Loucy (cell line): ENCODE results near the gene WNT2B.

Source experiments
- H2AFZ ChIP-seq: fragments of 200-600 bp; sonication (generic); 2 replicates; pipeline ENCODE4 v1.6.0; 2016; ENCODE audit warnings: antibody characterized with exemption, mild to moderate bottlenecking, low read length, moderate library complexity
- H3F3A ChIP-seq: fragments of 200-600 bp; 2 replicates; pipeline ENCODE4 v1.6.0; 2016; ENCODE audit warnings: antibody characterized with exemption, low read depth, mild to moderate bottlenecking
- H3K27me3 ChIP-seq: fragments of 200-600 bp; sonication (generic); 2 replicates; pipeline ENCODE4 v1.6.1; 2014; ENCODE audit warnings: low read length, mild to moderate bottlenecking; ENCODE audit not compliant: insufficient read depth, poor library complexity, severe bottlenecking
- H3K36me3 ChIP-seq: fragments of 200-600 bp; sonication (generic); 2 replicates; pipeline ENCODE4 v1.6.1; 2016; ENCODE audit warnings: low read length; ENCODE audit not compliant: insufficient read depth
- H3K4me1 ChIP-seq: fragments of 200-600 bp; sonication (generic); 2 replicates; pipeline ENCODE4 v1.5.1; 2014; ENCODE audit warnings: low read length, mild to moderate bottlenecking; ENCODE audit not compliant: insufficient read depth, poor library complexity, severe bottlenecking
- H3K4me2 ChIP-seq: fragments of 200-600 bp; sonication (generic); 2 replicates; pipeline ENCODE4 v1.6.0; 2014; ENCODE audit warnings: antibody characterized with exemption, low read length, low read depth, mild to moderate bottlenecking; ENCODE audit not compliant: poor library complexity, severe bottlenecking
- H3K4me3 ChIP-seq: fragments of 200-600 bp; sonication (generic); 2 replicates; pipeline ENCODE4 v1.5.1; 2014; ENCODE audit warnings: low read length, mild to moderate bottlenecking, mixed read lengths; ENCODE audit not compliant: poor library complexity, severe bottlenecking
- H3K79me2 ChIP-seq: fragments of 200-600 bp; sonication (generic); 2 replicates; pipeline ENCODE4 v1.6.1; 2014; ENCODE audit warnings: low read length; ENCODE audit not compliant: insufficient read depth
- H3K9ac ChIP-seq: fragments of 200-600 bp; sonication (generic); 2 replicates; pipeline ENCODE4 v1.6.0; 2014; ENCODE audit warnings: mild to moderate bottlenecking, low read depth, low read length, moderate library complexity; ENCODE audit not compliant: poor library complexity, severe bottlenecking
- H3K9me2 ChIP-seq: fragments of 200-600 bp; sonication (generic); replicated peaks from 2 replicates; pipeline ENCODE4 v1.6.1; 2016; ENCODE audit warnings: low read depth, low read length, mixed read lengths
- H3K9me3 ChIP-seq: fragments of 200-600 bp; sonication (generic); 2 replicates; pipeline ENCODE4 v1.6.1; 2014; ENCODE audit warnings: mild to moderate bottlenecking, antibody characterized with exemption, low read length, low read depth; ENCODE audit not compliant: insufficient read depth
- H4K20me1 ChIP-seq: fragments of 200-600 bp; sonication (generic); 2 replicates; pipeline ENCODE4 v1.6.0; 2014; ENCODE audit warnings: antibody characterized with exemption, low read length, mild to moderate bottlenecking; ENCODE audit not compliant: insufficient read depth, poor library complexity, severe bottlenecking
- EZH2phosphoT487 ChIP-seq: fragments of 200-600 bp; IDR thresholded peaks from 2 replicates; pipeline ENCODE4 v1.6.1; 2018; ENCODE audit warnings: antibody characterized with exemption, mild to moderate bottlenecking, moderate library complexity, borderline replicate concordance
- TF ChIP-seq, protein P1 (sequence below): fragments of 200-600 bp; sonication (generic); conservative IDR thresholded peaks from 2 replicates; pipeline ENCODE4 v1.5.1; 2014; ENCODE audit warnings: mild to moderate bottlenecking, antibody characterized with exemption, low read length

Gene WNT2B

DNA sequence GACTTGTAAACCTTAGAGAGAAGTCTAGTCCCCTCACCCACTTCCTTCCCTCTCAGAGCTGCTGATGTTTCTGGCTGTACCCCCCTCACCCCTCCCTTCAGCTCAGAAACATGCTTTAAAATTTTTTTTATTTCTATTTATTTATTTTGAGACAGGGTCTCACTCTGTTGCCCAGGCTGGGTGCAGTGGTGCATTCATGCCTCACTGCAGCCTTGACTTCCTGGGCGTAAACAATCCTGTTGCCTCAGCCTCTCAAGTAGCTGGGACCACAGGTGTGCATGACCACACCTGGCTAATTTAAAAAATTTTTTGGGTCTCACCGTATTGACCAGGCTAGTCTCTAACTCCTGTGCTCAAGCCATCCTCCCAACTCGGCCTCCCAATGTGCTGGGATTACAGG, 2.9 kb upstream of the WNT2B start:
- no peak overlapping the region for H3K4me3 ChIP-seq
- H3F3A ChIP-seq: no peaks in the 10 kb centered on the region; the same call in 1 of the 2 replicates
- H3K9me2 ChIP-seq: no peaks in the 10 kb centered on the region
- no peak overlapping the region for H2AFZ ChIP-seq
- no peak overlapping the region for H3K4me2 ChIP-seq
- TF ChIP-seq, protein P1, sequence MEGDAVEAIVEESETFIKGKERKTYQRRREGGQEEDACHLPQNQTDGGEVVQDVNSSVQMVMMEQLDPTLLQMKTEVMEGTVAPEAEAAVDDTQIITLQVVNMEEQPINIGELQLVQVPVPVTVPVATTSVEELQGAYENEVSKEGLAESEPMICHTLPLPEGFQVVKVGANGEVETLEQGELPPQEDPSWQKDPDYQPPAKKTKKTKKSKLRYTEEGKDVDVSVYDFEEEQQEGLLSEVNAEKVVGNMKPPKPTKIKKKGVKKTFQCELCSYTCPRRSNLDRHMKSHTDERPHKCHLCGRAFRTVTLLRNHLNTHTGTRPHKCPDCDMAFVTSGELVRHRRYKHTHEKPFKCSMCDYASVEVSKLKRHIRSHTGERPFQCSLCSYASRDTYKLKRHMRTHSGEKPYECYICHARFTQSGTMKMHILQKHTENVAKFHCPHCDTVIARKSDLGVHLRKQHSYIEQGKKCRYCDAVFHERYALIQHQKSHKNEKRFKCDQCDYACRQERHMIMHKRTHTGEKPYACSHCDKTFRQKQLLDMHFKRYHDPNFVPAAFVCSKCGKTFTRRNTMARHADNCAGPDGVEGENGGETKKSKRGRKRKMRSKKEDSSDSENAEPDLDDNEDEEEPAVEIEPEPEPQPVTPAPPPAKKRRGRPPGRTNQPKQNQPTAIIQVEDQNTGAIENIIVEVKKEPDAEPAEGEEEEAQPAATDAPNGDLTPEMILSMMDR: no peak
- no peak for TF ChIP-seq EZH2phosphoT487
- no peaks in the 10 kb centered on the region for H3K9me3 ChIP-seq
- H3K36me3 ChIP-seq: no peaks in the 10 kb centered on the region
- H3K9ac ChIP-seq: no peak overlapping the region
- peaks cover 4% of the 10 kb centered on the region for H3K27me3 ChIP-seq
- peaks cover 4% of the 10 kb centered on the region for H3K4me1 ChIP-seq
- no peaks in the 10 kb centered on the region for H3K79me2 ChIP-seq
- no peaks in the 10 kb centered on the region for H4K20me1 ChIP-seq

DNA sequence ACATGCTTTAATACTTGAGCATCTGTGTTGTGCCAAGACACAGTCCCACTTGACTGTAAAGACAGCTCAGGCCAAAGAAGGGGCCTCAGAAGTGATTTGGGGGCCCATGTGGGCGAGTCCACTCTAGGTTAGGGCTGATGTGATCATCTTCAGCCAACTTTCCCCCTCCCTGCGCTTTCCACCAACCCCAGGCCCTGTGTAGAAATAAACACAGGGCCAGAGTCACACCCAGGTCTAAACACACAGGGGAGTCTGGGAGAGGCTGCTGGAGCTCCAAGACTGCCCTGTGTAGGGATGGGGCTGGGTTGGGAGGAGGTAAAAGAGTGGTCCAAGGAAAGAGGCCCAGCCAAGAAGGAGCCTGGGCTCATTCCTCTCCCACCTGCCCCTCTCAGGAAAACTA, 2.5 kb upstream of the WNT2B start:
- TF ChIP-seq, protein P1: no peak
- no peak for TF ChIP-seq EZH2phosphoT487
- Histone ChIP-seq H3K4me2 (no peak overlapping the region), H3F3A (no peaks in the 10 kb centered on the region; the same call in 1 of the 2 replicates), H3K36me3 (no peaks in the 10 kb centered on the region), H3K4me3 (no peak overlapping the region), H3K9me3 (no peaks in the 10 kb centered on the region), H3K9ac (no peak overlapping the region), H3K4me1 (peaks cover 4% of the 10 kb centered on the region), H2AFZ (no peak overlapping the region), H3K27me3 (peaks cover 4% of the 10 kb centered on the region), H4K20me1 (no peaks in the 10 kb centered on the region), H3K9me2 (no peaks in the 10 kb centered on the region), H3K79me2 (no peaks in the 10 kb centered on the region)

DNA sequence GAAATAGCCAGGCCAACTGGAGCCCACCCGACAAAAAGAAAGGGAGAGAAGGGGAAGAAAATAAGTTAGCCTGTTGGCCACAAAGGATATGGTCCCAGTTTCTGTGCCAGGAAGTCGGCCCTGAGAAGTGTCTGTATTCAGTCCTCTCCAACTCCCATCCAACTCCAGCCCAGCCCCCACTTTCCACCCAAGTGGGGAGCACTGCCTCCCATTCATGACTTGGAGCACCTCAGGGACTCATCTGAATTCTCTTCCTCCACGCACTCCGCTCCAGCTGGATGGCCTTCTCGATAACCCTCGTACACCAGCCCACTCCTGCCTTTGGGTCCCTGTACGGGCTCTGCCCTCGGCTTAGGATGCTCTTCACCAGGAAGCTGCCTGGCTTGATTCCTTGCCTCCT, 2.0 kb upstream of the WNT2B start:
- H4K20me1 ChIP-seq: no peaks in the 10 kb centered on the region
- H3K4me3 ChIP-seq: no peak overlapping the region
- no peak overlapping the region for H3K9ac ChIP-seq
- no peak overlapping the region for H2AFZ ChIP-seq
- no peaks in the 10 kb centered on the region for H3K9me2 ChIP-seq
- peaks cover 4% of the 10 kb centered on the region for H3K27me3 ChIP-seq
- TF ChIP-seq, protein P1: no peak
- no peak for TF ChIP-seq EZH2phosphoT487
- no peaks in the 10 kb centered on the region for H3K9me3 ChIP-seq
- H3F3A ChIP-seq: no peaks in the 10 kb centered on the region
- H3K36me3 ChIP-seq: no peaks in the 10 kb centered on the region
- H3K4me2 ChIP-seq: no peak overlapping the region
- H3K4me1 ChIP-seq: peaks cover 4% of the 10 kb centered on the region
- H3K79me2 ChIP-seq: no peaks in the 10 kb centered on the region
